ENCODE data around the gene CCDC196. TPM values are rescaled to one million over a fixed set of nuclear protein-coding genes. Genes with fewer than 3 reads are reported as not detected.
A peak's percentile ranks its signal among the peaks of the same experiment; 100 is the strongest.
"Not testable (repeated sequence)": the region's sequence is repeated elsewhere in the genome, so short reads cannot be mapped to it uniquely, and the experiment has no call there.

Gene CCDC196
- polyA plus RNA-seq, 1 donor, result 0.72 TPM

DNA sequence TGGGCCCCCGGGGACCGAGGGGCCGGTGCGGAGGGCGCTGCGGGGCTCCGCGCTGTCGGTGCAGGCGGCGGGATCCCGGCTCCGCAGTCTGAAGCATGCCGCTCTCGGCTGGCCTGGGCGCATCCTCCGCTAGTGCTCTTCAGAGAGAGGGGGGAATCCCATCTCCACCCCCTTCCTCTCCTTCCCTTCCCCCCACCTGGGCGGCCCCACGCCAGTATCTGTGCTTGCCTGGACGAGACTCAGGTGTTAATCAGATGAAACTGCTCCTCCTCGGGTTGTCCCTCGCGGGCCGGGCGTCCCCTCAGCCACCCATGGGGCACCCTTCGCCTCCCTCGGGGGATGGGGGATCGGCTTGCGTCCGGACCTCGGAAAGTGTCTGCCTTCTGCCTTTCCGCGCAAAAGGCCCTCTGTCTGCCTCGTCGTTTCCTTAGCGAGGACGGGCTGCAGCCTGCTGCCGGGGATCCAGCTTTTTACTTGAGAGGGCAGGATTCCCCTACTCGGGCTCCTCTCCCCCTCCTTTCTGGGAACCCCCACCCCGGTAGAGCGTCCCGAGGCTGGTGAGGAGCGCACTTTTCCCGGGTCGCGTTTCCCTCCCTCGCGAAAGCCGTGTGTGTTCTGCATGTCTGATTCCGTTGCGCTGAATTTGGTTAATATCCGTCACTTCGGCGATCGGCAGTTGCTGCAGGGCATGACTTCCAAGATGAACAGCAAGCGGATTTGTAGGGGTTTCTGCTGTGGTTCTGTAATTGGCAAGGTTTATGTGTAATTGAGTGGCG lies 22.9 kb downstream of the CCDC196 start:
- Histone ChIP-seq H3K9me3 (ENCODE audit: control insufficient read depth, low read depth, low read length) (no peaks in the 10 kb centered on the region), H3K27ac (ENCODE audit: low read length) (peak overlapping the region; percentile 90), H3K36me3 (ENCODE audit: control insufficient read depth, insufficient read depth, low read length) (no peaks in the 10 kb centered on the region), H3K4me1 (ENCODE audit: control insufficient read depth, insufficient read depth, low read length) (no peaks in the 10 kb centered on the region), H3K27me3 (ENCODE audit: control insufficient read depth, insufficient read depth, low read length) (no peaks in the 10 kb centered on the region), H3K4me3 (ENCODE audit: low read length) (peak overlapping the region; percentile 87)
- DNase-seq, result peak; percentile 31 to 67
- no CpG with 5 or more reads among the region's 57 CpGs for WGBS (ENCODE audit: insufficient coverage, low lambda C conversion rate)

DNA sequence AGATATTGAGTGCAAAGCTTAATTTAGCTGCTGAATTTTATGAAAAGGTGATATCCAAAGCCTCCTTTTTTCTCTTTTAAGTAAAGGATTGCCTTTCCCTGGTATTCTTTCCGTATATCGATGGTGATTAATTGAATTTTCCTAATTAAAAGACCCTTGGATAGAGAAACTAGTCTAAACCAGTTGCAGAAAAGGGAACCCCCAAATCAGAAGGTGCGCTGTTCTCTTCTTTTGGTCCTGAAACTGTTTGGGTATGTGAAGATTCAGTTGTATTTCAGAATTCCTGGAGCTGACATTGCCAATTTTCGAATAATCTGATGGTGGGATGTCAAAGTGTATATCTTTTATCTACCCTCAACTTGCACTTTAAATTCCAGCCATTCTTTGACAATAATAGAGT lies 23.7 kb downstream of the CCDC196 start:
- H3K9me3 ChIP-seq (ENCODE audit: control insufficient read depth, low read depth, low read length), result no peaks in the 10 kb centered on the region
- WGBS (ENCODE audit: insufficient coverage, low lambda C conversion rate), result 61% methylated on average over 3 of the region's 4 CpGs
- no peaks in the 10 kb centered on the region for H3K27me3 ChIP-seq (ENCODE audit: control insufficient read depth, insufficient read depth, low read length)
- no peak overlapping the region for H3K27ac ChIP-seq (ENCODE audit: low read length)
- no peak for DNase-seq
- peak overlapping the region; percentile 87 for H3K4me3 ChIP-seq (ENCODE audit: low read length)
- H3K36me3 ChIP-seq (ENCODE audit: control insufficient read depth, insufficient read depth, low read length), result no peaks in the 10 kb centered on the region
- no peaks in the 10 kb centered on the region for H3K4me1 ChIP-seq (ENCODE audit: control insufficient read depth, insufficient read depth, low read length)

DNA sequence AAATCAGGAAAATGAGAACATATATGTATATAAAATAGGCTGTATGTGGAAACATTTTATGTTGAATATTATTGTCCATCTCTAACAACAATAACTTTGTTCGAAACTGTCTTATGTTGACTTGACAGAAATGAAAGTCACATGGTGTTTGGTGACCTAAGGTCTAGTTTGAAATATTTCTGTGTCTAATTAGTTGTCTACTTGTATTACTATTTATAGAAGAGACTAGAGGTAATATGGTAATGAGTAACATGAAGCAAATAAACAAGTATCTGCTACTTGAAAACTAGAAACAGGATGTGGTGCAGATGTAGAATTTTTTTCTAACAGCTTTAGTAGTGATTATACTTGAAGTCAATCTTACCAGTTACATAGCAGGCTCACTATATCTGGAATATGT lies 25.7 kb downstream of the CCDC196 start:
- Histone ChIP-seq H3K27me3 (ENCODE audit: control insufficient read depth, insufficient read depth, low read length) (no peaks in the 10 kb centered on the region), H3K36me3 (ENCODE audit: control insufficient read depth, insufficient read depth, low read length) (no peaks in the 10 kb centered on the region), H3K4me1 (ENCODE audit: control insufficient read depth, insufficient read depth, low read length) (no peaks in the 10 kb centered on the region), H3K27ac (ENCODE audit: low read length) (no peak overlapping the region), H3K4me3 (ENCODE audit: low read length) (no peak overlapping the region), H3K9me3 (ENCODE audit: control insufficient read depth, low read depth, low read length) (no peaks in the 10 kb centered on the region)
- peak in 1 of 2 donors; percentile 9 for DNase-seq
- WGBS (ENCODE audit: insufficient coverage, low lambda C conversion rate), result no CpG with 5 or more reads among the region's 1 CpG

DNA sequence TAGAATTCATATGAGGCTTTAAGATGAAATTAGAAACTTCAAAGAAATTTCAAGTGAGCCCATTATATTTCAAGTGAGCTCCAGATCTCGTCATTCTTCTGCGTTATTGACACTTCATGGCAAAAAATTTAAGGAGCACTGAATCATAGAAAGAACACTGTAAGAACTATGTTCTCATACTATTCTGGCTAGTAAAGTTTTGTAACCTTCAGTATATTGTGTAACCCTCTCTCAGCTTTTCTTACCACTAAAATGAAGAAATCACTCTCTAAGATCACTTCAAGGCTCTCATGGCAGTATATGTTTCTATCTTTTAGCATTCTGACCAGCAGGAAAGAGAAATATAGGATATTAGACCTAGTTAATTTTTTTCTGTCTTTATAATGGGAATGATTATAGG lies 28.0 kb downstream of the CCDC196 start:
- no peaks in the 10 kb centered on the region for H3K9me3 ChIP-seq (ENCODE audit: control insufficient read depth, low read depth, low read length)
- no peak for DNase-seq
- no peaks in the 10 kb centered on the region for H3K4me1 ChIP-seq (ENCODE audit: control insufficient read depth, insufficient read depth, low read length)
- H3K27ac ChIP-seq (ENCODE audit: low read length), result no peak overlapping the region
- no peaks in the 10 kb centered on the region for H3K27me3 ChIP-seq (ENCODE audit: control insufficient read depth, insufficient read depth, low read length)
- WGBS (ENCODE audit: insufficient coverage, low lambda C conversion rate), result no CpG with 5 or more reads among the region's 2 CpGs
- H3K4me3 ChIP-seq (ENCODE audit: low read length), result no peak overlapping the region
- H3K36me3 ChIP-seq (ENCODE audit: control insufficient read depth, insufficient read depth, low read length), result no peaks in the 10 kb centered on the region

DNA sequence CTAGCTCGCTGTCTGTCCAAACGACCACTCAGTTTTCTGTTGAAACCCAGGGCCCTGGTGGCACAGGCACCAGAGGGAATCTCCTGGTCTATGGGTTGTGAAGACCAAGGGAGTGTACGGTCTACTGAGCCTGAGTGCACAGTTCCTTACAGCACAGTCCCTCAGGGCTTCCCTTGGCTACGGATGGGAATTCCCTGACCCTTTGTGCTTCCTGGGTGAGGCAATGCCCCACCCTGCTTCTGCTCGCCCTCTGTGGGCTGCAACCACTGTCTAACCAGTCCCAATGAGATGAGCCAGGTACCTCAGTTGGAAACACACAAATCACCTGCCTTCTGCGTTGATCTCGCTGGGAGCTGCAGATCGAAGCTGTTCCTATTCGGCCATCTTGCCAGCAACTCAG lies 44.4 kb downstream of the CCDC196 start:
- Histone ChIP-seq H3K9me3 (ENCODE audit: control insufficient read depth, low read depth, low read length) (no peaks in the 10 kb centered on the region), H3K36me3 (ENCODE audit: control insufficient read depth, insufficient read depth, low read length) (no peaks in the 10 kb centered on the region), H3K27me3 (ENCODE audit: control insufficient read depth, insufficient read depth, low read length) (no peaks in the 10 kb centered on the region), H3K4me1 (ENCODE audit: control insufficient read depth, insufficient read depth, low read length) (no peaks in the 10 kb centered on the region), H3K27ac (ENCODE audit: low read length) (no peak overlapping the region), H3K4me3 (ENCODE audit: low read length) (no peak overlapping the region)
- WGBS (ENCODE audit: insufficient coverage, low lambda C conversion rate), result 100% methylated on average over 3 of the region's 9 CpGs
- DNase-seq, result no peak

DNA sequence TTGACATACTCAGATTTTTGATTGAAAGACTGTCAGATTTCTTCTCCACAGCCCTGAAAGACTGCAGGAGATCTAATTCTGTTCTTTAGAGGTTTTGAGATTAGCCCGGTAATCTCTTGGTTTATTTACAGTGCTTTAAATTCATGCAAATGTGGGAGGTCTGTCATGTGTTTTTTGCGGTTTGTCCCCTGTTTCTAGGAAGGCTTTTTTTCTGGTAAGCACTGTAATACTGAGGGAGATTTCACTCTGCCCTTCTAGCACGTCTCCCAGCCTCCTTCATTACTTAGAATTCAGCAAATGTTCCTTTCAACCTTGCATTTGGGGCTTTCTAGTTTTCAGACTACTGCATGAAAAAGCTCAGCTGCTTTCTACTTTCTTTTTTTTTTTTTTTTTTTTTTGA lies 52.9 kb downstream of the CCDC196 start:
- H3K27ac ChIP-seq (ENCODE audit: low read length), result no peak overlapping the region
- H3K27me3 ChIP-seq (ENCODE audit: control insufficient read depth, insufficient read depth, low read length), result no peaks in the 10 kb centered on the region
- H3K4me3 ChIP-seq (ENCODE audit: low read length), result no peak overlapping the region
- 71% methylated on average over 3 of the region's 3 CpGs for WGBS (ENCODE audit: insufficient coverage, low lambda C conversion rate)
- H3K36me3 ChIP-seq (ENCODE audit: control insufficient read depth, insufficient read depth, low read length), result no peaks in the 10 kb centered on the region
- H3K9me3 ChIP-seq (ENCODE audit: control insufficient read depth, low read depth, low read length), result no peaks in the 10 kb centered on the region
- no peaks in the 10 kb centered on the region for H3K4me1 ChIP-seq (ENCODE audit: control insufficient read depth, insufficient read depth, low read length)
- DNase-seq, result no peak

DNA sequence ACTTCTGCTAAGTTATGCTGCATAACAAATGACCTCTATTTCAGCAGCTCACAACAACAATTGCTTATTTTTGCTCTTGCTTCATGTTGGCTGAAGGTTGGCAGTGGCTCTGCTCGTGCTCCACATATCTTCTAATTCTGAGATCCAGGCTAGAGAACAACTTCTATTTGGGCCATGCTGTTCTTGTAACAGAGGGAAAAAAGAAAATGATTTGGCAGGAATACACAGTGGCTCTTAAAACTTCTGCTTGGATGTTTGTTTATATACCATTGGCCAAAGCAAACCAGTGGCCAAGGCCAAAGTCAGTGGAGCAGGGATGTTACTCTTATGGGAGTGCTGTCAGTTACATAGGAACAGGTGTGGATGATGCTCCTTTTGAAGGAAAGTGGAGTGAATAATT lies 53.9 kb downstream of the CCDC196 start:
- Histone ChIP-seq H3K9me3 (ENCODE audit: control insufficient read depth, low read depth, low read length) (no peaks in the 10 kb centered on the region), H3K4me3 (ENCODE audit: low read length) (no peak overlapping the region), H3K4me1 (ENCODE audit: control insufficient read depth, insufficient read depth, low read length) (no peaks in the 10 kb centered on the region), H3K27me3 (ENCODE audit: control insufficient read depth, insufficient read depth, low read length) (no peaks in the 10 kb centered on the region), H3K27ac (ENCODE audit: low read length) (no peak overlapping the region), H3K36me3 (ENCODE audit: control insufficient read depth, insufficient read depth, low read length) (no peaks in the 10 kb centered on the region)
- no peak for DNase-seq
- WGBS (ENCODE audit: insufficient coverage, low lambda C conversion rate), result no CpG with 5 or more reads among the region's 1 CpG

DNA sequence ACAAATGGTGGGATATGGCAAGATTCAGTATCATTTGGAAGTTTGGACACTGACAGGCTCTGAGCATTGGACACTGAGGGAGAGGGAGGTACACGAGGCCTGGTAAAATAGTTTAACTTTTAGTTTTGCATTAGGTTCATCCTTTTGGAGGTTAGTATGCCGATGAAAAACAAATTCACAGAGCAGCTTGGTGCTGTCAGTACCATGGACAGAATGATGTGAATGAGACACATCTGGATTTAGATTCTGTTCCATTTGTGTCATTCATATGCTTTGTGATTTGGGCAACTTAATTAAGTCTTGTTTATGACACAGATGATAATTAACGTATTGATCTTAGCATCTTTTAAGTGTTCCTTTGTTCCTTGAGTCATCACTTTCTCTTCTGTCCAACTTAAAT lies 55.5 kb downstream of the CCDC196 start:
- peaks cover 11% of the 10 kb centered on the region for H3K9me3 ChIP-seq (ENCODE audit: control insufficient read depth, low read depth, low read length)
- H3K4me3 ChIP-seq (ENCODE audit: low read length), result no peak overlapping the region
- DNase-seq, result no peak
- H3K27me3 ChIP-seq (ENCODE audit: control insufficient read depth, insufficient read depth, low read length), result no peaks in the 10 kb centered on the region
- H3K4me1 ChIP-seq (ENCODE audit: control insufficient read depth, insufficient read depth, low read length), result no peaks in the 10 kb centered on the region
- no peak overlapping the region for H3K27ac ChIP-seq (ENCODE audit: low read length)
- 100% methylated on average over 2 of the region's 3 CpGs for WGBS (ENCODE audit: insufficient coverage, low lambda C conversion rate)
- no peaks in the 10 kb centered on the region for H3K36me3 ChIP-seq (ENCODE audit: control insufficient read depth, insufficient read depth, low read length)

DNA sequence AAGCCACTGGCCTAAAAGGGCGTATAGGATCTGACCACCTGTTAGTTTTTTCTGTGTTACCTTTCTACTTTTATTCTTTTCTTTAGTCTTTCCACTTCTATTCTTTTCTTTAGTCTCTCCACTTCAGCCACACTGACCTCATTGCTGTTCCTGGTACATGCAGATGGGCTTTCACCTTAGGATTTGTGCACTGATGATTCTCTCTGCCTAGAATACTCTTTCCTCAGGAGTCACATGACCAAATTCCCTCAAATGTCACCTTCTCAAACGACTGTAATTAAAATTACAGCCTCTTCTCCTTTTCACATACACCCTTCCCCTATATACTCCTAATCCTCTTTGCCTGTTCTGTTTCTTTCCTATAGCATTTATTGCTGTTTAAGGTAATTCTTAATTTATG lies 57.8 kb downstream of the CCDC196 start:
- DNase-seq, result no peak
- Histone ChIP-seq H3K4me3 (ENCODE audit: low read length) (no peak overlapping the region), H3K36me3 (ENCODE audit: control insufficient read depth, insufficient read depth, low read length) (no peaks in the 10 kb centered on the region), H3K9me3 (ENCODE audit: control insufficient read depth, low read depth, low read length) (peaks cover 12% of the 10 kb centered on the region), H3K27me3 (ENCODE audit: control insufficient read depth, insufficient read depth, low read length) (no peaks in the 10 kb centered on the region), H3K4me1 (ENCODE audit: control insufficient read depth, insufficient read depth, low read length) (no peaks in the 10 kb centered on the region), H3K27ac (ENCODE audit: low read length) (no peak overlapping the region)
- WGBS (ENCODE audit: insufficient coverage, low lambda C conversion rate), result 73% methylated on average over 2 of the region's 2 CpGs

DNA sequence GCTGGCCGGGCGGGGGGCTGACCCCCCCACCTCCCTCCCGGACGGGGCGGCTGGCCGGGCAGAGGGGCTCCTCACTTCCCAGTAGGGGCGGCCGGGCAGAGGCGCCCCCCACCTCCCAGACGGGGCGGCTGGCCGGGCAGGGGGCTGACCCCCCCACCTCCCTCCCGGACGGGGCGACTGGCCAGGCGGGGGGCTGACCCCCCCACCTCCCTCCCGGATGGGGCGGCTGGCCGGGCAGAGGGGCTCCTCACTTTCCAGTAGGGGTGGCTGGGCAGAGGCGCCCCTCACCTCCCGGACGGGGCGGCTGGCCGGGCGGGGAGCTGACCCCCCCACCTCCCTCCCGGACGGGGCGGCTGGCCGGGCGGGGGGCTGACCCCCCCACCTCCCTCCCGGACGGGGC lies 59.0 kb downstream of the CCDC196 start:
- not testable (repeated sequence) for H3K4me1 ChIP-seq (ENCODE audit: control insufficient read depth, insufficient read depth, low read length); H3K27me3 ChIP-seq (ENCODE audit: control insufficient read depth, insufficient read depth, low read length); H3K27ac ChIP-seq (ENCODE audit: low read length); DNase-seq; H3K4me3 ChIP-seq (ENCODE audit: low read length); H3K36me3 ChIP-seq (ENCODE audit: control insufficient read depth, insufficient read depth, low read length)
- H3K9me3 ChIP-seq (ENCODE audit: control insufficient read depth, low read depth, low read length), result peaks cover 12% of the 10 kb centered on the region
- WGBS (ENCODE audit: insufficient coverage, low lambda C conversion rate), result no CpG with 5 or more reads among the region's 32 CpGs

DNA sequence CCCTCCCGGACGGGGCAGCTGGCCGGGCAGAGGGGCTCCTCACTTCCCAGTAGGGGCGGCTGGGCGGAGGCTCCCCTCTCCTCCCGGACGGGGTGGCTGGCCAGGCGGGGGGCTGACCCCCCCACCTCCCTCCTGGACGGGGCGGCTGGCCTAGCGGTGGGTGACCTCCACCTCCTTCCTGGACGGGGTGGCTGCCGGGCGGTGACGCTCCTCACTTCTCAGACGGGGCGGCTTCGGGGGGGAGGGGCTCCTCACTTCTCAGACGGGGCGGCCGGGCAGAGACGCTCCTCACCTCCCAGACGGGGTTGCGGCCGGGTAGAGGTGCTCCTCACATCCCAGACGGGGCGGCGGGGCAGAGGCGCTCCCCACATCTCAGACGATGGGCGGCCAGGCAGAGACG lies 59.6 kb downstream of the CCDC196 start:
- DNase-seq; H3K4me1 ChIP-seq (ENCODE audit: control insufficient read depth, insufficient read depth, low read length); H3K36me3 ChIP-seq (ENCODE audit: control insufficient read depth, insufficient read depth, low read length); H3K27me3 ChIP-seq (ENCODE audit: control insufficient read depth, insufficient read depth, low read length); H3K27ac ChIP-seq (ENCODE audit: low read length); H3K4me3 ChIP-seq (ENCODE audit: low read length): not testable (repeated sequence)
- WGBS (ENCODE audit: insufficient coverage, low lambda C conversion rate), result no CpG with 5 or more reads among the region's 32 CpGs
- H3K9me3 ChIP-seq (ENCODE audit: control insufficient read depth, low read depth, low read length), result peaks cover 12% of the 10 kb centered on the region

Measured in large intestine (tissue), 3 donors.